HG03097 (cell line): ENCODE measurements around the gene PLEKHG2.

Source experiments
- ATAC-seq: cut with Tn5 transposase; IDR thresholded peaks from one replicate; pipeline ENCODE4 v1.9.1; 2021; ENCODE audit not compliant: unreplicated experiment, low FRiP score

Gene PLEKHG2

DNA sequence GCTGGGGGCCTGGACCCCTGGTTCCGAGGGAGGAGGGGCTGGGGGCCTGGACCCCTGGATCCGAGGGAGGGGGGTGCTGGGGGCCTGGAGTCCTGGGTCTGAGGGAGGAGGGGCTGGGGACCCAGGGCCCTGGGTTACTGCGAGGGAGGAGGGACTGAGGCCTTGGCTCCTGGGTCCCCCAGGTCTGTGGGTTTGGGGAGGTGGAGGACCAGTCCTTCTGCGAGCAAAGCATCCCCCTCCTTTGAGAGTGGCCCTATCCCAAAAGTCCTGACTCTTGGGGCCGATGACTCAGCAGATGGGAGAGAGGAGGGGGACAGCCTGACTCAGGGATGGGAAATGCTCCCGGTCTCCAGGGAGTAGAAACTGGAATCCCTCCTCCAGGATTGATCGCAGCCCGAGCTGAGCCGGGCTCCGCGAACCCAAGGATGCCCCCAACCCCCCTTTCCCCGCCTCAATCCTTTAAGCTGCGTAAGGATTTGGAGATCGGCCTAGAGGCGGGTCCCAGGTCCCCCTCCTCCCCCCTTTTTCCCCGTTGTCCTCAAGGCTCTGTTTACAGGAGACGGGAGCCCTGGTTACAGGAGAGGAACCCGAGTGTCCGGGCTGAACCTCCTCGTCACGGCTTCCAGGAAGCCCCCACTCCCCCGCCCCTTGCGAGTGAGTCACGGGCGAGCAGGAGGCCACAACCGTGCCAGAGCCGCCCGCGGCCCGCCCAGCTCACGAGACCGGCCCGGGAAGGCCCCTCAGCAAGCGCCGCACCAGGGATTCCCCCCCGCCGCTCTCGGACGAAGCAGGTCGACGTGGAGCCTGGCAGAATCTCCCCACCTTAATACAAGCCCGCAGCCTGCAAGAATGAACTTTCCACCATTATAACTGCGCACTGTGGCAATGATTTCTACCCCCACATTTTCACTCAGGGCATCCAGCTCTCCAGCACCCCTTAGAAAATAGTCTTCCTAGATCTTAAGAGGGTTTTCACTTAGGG is 8.8 kb upstream of the PLEKHG2 start:
- no peak for ATAC-seq

DNA sequence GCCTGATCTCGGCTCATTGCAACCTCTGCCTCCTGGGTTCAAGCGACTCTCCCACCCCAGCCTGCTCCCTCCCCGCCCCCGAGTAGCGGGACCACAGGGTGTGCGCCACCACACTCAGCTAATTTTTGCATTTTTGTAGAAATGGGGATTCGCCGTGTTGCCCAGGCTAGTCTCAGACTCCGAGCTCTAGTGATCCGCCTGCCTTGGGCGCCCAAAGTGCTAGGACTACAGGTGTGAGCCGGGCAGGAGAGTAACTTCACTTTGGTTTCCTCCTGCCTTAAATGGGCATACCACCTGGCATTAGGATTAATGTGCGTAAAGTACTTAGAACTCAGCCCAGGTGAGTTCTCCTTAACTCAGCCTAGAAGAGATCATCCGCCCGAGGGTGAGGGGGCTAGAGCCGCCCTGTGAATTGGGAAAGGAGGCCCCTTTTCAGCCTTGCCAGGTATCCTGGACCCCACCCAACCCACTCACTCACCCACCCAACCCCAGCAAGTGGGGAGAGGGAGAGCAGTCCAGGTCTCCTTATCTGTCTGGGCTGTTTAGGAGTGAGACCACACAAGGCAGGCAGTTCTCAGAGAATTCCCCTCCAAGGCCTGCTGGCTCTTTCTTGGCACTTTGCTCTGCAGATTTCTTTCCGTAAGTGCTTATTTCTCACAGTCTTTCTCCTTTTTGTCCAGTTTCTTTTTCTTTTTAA is 7.1 kb upstream of the PLEKHG2 start:
- ATAC-seq = no peak

DNA sequence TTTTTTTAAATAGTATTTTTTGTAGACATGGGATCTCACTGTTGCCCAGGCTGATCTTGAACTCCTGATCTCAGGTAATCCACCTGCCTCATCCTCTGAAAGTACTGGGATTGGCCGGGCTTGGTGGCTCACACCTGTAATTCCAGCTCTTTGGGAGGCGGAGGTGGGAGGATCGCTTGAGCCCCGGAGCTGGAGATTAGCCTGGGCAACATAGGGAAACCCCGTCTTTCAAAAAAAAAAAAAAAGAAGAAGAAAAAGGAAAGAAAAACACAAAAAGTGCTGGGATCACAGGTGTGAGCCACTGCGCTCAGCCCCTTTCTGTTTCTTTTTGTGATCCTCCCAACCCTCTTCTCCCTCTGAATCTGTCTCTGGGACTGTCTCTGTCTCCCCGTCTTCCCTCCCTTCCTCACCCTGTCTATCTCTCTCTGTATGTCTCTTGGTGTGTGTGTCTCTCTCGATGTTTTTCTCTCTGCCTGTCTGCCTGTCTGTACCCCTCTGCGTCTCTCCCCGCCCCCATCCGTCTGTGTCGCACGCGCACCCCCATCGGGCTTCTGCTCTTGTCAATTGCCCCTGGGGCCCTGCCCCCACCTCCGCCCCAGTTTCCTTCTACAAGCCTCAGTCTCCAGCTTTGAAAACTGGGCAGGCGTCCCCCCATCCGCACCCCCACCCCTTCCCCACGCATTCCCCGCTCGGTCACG is 6.4 kb upstream of the PLEKHG2 start:
- ATAC-seq = no peak

DNA sequence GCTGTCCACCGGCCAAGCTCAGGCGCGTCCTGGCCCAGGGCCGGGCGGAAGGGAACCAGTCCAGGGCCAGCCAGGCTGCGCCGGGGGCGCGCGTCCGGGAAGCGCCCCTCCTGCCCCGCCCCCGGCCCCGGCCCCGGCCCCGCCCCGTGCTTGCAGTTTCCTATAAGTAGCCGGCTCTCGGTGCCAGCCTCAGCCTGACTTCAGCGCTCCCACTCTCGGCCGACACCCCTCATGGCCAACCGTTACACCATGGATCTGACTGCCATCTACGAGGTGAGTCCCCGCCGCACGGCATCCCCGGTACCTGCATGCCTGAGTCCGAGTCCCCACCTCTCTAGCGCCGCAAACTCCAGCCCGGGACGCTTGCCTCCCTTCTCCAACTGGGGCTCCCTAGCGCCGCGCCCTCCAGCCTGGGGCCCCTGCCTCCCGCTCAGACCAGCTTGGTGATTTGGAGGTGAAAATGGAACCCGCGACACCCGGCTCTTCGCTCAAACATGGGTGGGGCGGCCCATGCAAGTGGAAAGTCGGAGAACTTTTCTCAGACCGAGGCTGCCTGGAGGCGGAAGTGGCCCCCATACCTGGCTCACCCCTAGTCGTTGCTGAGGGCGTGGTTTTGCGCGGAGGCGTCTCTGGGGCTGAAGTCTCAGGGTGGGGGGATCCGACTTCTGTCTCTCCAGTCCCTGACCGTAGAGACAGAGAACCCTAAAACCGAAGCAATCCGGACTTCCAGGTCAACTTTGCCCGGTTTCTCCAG is 5.6 kb upstream of the PLEKHG2 start, which contains the start of gene ZFP36:
Gene ZFP36 (plus strand): TSS at position 192 of the 754 bp plus-strand sequence. CDS start 58 bp downstream, at position 250.
- ATAC-seq = peak; percentile 25

DNA sequence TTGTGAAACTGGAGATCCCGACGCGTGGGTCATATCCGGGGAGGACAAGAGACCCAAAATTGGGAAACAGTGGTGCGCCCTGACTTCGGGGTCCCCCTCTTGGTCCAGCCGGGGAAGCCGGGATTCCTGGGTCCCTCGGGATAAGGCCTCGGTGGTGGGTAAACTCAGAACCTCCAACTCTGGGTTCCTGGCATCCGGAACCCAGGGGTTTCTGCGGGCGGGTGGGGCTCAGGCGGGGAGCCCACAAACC is 5.1 kb upstream of the PLEKHG2 start:
- ATAC-seq = no peak

DNA sequence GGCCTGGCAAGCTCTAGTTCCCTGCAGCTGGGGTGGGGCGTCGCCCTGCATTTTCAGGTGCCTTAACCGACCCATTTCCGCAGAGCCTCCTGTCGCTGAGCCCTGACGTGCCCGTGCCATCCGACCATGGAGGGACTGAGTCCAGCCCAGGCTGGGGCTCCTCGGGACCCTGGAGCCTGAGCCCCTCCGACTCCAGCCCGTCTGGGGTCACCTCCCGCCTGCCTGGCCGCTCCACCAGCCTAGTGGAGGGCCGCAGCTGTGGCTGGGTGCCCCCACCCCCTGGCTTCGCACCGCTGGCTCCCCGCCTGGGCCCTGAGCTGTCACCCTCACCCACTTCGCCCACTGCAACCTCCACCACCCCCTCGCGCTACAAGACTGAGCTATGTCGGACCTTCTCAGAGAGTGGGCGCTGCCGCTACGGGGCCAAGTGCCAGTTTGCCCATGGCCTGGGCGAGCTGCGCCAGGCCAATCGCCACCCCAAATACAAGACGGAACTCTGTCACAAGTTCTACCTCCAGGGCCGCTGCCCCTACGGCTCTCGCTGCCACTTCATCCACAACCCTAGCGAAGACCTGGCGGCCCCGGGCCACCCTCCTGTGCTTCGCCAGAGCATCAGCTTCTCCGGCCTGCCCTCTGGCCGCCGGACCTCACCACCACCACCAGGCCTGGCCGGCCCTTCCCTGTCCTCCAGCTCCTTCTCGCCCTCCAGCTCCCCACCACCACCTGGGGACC is 4.6 kb upstream of the PLEKHG2 start:
- ATAC-seq = no peak

DNA sequence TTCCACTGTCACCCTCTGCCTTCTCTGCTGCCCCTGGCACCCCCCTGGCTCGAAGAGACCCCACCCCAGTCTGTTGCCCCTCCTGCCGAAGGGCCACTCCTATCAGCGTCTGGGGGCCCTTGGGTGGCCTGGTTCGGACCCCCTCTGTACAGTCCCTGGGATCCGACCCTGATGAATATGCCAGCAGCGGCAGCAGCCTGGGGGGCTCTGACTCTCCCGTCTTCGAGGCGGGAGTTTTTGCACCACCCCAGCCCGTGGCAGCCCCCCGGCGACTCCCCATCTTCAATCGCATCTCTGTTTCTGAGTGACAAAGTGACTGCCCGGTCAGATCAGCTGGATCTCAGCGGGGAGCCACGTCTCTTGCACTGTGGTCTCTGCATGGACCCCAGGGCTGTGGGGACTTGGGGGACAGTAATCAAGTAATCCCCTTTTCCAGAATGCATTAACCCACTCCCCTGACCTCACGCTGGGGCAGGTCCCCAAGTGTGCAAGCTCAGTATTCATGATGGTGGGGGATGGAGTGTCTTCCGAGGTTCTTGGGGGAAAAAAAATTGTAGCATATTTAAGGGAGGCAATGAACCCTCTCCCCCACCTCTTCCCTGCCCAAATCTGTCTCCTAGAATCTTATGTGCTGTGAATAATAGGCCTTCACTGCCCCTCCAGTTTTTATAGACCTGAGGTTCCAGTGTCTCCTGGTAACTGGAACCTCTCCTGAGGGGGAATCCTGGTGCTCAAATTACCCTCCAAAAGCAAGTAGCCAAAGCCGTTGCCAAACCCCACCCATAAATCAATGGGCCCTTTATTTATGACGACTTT is 3.9 kb upstream of the PLEKHG2 start:
- no peak for ATAC-seq

DNA sequence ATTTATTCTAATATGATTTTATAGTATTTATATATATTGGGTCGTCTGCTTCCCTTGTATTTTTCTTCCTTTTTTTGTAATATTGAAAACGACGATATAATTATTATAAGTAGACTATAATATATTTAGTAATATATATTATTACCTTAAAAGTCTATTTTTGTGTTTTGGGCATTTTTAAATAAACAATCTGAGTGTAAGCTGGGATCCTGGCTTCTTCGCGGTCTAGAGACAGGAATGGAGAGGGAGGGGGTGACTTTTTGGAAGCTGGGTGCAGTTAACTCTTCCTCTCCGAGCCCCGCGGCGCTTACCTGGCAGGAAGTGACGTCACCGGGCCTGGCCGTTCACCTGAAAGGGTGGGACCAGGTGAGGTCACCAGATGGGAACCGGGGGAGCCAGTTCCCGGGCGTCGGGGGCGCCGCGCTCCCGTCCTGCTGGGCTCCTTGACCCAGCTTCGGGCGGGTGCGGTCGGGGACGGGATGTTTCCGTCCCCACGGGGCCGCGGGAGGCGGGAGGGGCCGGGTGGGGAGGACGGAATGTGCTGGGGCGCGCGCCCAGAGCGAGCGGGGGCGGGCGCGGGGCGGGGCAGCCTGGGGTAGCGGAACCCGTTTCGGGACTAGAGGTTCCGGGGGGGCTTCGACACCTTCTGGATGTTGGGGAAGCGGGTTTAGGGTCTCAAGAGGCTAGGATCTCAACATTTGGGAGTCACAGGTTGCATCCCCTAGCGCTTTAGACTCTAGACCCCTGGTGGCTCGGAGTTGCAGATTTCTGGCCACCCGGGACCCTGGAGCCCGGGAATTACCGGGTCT is 3.1 kb upstream of the PLEKHG2 start:
- ATAC-seq = no peak

DNA sequence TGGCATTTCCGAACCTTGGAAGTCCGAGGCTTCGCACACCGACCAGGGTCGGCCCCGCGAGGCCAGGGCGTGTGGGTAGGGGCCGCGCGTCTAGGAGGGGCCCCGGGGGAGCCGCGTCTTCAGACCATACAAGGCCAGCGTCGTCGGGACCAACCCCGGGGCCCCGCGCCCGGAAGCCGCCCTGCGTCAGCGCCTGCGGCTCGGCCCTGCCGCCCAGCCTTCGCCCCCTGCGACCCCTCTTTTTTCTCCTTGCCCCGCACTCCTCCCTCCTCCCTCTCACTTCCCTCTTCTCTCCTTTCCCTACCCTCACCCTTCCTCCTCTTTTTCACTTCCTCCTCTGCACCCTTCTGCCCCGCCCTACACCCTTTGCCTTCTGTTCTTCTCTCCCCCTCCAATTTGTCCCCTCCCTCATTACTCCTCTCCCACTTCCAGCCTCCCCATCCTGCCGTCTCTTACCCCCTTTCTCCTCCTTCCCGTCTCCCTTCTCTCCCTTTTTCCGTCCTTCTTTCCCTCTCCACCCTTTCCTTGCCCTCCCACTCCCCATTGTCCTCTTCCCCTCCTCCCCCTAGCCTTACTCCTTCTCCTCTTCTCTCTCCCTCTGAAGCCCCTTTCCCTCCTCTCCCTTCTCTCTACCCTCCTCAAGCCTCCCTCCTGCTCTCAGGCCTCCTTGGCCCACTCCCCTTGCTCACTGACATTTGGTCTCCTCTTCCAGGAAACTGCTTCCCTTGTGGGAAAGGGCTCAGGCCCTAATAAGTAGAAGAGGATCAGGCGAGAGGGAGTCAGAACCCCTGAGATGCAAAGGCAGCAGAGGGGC is 2.2 kb upstream of the PLEKHG2 start:
- ATAC-seq = no peak

DNA sequence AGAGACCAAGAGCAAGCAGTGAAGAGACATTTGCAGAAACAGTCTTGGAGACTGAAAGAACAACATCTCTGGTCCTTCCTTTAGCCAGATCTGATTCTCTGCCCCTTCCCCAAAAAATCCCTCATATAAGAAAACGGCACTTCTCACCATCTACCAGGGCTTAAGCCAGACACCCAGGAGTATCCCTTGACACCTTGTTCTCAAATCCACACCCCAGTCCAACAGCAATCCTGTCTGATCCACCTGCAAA is 1.7 kb upstream of the PLEKHG2 start:
- ATAC-seq = no peak

DNA sequence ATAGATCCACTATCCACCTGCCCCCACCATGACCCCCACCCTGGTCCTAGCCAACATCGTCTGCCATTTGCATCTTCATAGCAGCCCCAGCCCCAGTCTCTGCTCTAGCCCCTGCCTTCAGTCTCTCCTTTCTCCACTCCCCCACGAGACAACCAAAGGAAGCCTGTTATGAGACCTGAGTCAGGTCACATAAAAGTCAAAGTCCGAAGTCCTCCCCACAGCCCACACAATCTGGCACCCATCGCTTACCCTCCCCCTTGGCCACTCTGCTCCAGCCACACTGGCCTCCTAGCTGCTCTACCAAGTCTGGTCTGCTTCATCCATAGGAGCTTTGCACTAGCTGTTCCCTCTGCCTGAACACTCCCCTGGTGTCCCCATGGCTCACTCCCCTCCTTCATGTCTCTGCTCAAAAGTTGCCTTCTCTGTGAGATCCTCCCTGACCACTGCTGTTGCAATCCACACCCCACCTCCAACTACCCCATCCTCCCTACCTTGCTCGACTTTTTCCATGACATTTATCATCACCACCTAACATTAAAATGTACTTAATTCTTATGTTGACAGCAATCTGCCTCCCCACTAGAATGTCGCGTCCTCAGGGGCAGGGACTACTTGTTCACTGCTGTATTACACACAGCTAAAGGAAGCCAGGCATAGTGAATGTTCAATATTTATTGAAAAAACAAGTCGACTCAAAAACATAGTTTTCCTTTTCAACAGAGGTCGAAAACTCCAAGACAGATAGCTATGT is 1.2 kb upstream of the PLEKHG2 start:
- ATAC-seq = no peak

DNA sequence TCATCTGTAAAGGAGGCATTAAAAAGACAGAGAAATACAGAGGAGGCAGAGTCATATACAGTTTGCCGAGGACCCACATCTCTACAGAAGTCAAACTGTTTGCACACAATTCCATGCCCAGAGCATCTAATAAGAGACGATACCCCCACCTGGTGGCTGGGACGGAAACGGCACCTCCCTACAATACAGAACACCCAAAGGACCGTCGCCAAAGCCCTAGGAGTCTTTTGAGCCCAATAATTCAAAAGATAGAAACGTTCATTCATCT is 703 bp upstream of the PLEKHG2 start:
- ATAC-seq = peak; percentile 24

DNA sequence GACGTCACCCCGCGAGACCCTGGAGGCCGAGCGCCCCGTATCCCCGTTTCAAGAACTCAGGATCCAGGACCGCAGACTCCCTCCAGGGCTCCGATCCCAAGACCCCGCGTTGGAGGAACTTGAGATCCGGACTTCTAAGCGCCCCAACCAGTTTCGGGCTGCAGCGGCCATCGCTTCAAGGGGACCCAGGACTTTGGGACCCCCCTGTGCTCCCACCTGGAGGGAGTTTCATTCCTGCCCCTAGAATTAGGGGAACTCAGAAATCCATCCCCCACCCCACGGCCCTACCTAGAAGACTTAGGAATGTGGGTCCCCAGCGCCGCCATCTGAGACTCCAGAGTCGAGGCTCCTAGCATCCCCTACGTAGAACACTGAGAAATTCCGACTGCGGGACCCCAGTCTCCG is 400 bp downstream of the PLEKHG2 start:
- ATAC-seq = no peak

DNA sequence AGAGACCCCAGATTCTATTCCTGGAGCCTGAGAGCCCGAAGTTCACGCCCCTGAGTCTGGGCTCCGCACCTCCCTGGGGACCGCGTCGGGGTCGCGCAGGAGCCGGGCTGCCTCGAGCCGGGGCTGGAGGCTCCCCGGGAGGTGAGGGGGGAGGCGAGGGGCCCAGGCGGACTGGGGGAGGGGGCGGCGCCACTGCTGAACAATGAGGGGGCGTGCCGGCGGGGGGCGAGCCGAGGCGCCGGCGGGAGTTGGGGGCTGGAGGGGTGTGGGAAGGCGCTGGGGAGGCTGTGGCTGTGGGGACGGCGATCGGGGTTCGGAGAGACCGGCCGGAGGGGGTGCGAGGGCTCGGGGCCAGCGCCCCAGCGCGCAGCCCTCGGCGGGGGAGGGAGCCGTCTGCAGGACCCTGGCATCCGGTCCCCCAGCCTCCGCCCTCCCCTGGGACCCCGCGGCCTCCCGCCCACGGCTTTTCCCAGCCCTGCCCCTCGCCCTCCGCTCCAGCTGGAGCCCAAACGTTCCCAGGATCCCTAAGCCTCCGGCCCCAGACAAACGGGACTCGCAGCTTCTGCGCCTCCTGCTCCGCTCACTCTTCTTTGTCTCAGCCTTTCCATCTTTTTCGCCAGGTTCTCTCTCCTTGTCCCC is 922 bp downstream of the PLEKHG2 start:
- no peak for ATAC-seq

DNA sequence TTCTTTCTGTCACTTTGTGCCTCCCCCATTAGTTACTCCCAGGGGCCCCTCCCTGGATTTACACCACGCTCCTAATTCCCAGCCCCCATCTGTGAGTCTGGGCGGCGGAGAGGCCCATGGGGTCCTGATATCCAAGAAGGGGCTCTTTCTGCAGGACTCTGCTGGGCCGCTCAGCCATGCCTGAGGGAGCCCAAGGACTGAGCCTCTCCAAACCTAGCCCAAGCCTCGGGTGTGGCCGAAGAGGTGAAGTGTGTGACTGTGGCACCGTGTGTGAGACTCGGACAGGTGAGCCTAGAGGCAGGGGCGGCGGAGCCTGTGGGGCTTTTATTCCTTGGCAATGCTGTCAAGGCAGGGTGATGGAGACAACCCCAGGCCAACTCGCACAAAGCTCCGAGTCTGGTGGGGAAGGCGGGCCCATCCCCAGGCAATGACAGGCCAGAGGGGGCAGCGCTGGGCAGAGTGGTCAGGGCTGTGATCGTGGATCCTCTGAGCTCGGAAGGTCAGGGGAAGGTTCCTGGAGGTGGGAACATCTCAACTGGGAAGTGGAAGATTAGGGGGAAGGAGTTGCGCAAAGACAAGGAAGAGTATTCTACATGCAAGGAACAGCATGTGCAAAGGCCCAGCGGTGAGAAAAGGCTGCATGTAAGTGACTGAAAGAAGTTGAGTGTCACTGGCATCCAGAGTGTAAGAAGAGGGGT is 1.6 kb downstream of the PLEKHG2 start:
- ATAC-seq = no peak
